K562 (cell line): Measurements from ENCODE around the gene HOMEZ. TPM values are rescaled to one million over a fixed set of nuclear protein-coding genes. Genes with fewer than 3 reads are reported as not detected.

Experiments used
- ATAC-seq: fragments of 200-7000 bp; cut with Tn5 transposase; 3 replicates; pipeline ENCODE4 v1.9.1; 2020; ENCODE audit warnings: moderate library complexity
- BruUV-seq: library from RNA; stranded (reverse); fragments of 400-500 nt; replicated peaks from 2 replicates; lab custom pipeline; 2021; lab: Mats Ljungman, UMichigan
- CTCF ChIA-PET: fragments of 300-600 bp; formaldehyde crosslinking; extraction: SDS; loops from one replicate; lab custom pipeline; 2021; ENCODE audit warnings: low intra/inter-chr PET ratio; lab: Yijun Ruan, JAX
- POLR2A ChIA-PET: fragments of 300-600, 350-650 bp; sonication (Branson Sonifier 250); formaldehyde crosslinking; extraction: SDS; loops from one replicate; lab custom pipeline; 2021; ENCODE audit warnings: antibody characterized with exemption, inconsistent platforms; lab: Yijun Ruan, JAX
- DNase-seq, 4 experiments: peaks; one replicate each; pipeline versions ENCODE4 v3.0.0 to v3.0.0-alpha.2; 2011 to 2018; ENCODE audit warnings: low spot score in 3 of 4, mixed read lengths in 3 of 4; ENCODE audit errors: extremely low read depth in 1 of 4
- FAIRE-seq: peaks from 2 replicates; lab custom pipeline; 2011; peaks lifted over from hg19 to GRCh38; lab: Jason Lieb, UNC
- H2AFZ ChIP-seq: 2 replicates; pipeline ENCODE4 v1.6.0; 2011; ENCODE audit warnings: low read depth, low read length, control low read depth, inconsistent platforms
- H3K27ac ChIP-seq: fragments of 200-600 bp; 3 replicates; pipeline ENCODE4 v1.8.0; 2011; ENCODE audit warnings: low read depth, mild to moderate bottlenecking, control low read depth, inconsistent platforms, low read length, moderate library complexity, mixed read lengths; ENCODE audit errors: extremely low read depth
- H3K27me3 ChIP-seq, 2 experiments: fragments of 300-600 bp in 1 of 2; 2 replicates in 1 of 2; 3 replicates in 1 of 2; pipeline versions ENCODE4 v1.6.0 to v1.8.0; 2011; ENCODE audit warnings: inconsistent platforms in 2 of 2, low read length in 2 of 2, mild to moderate bottlenecking in 1 of 2, mixed read lengths in 1 of 2, moderate library complexity in 1 of 2; ENCODE audit not compliant: control insufficient read depth in 2 of 2, insufficient read depth in 2 of 2
- H3K36me3 ChIP-seq: fragments of 300-600 bp; 3 replicates; pipeline ENCODE4 v1.8.0; 2011; ENCODE audit warnings: mild to moderate bottlenecking, low read length, inconsistent platforms; ENCODE audit not compliant: control insufficient read depth, insufficient read depth
- H3K4me1 ChIP-seq, 2 experiments: fragments of 200-600 bp in 1 of 2; replicated peaks in 1 of 2; 2 replicates in 1 of 2; 3 replicates in 1 of 2; pipeline versions ENCODE4 v1.5.1 to v1.8.0; 2011; ENCODE audit warnings: inconsistent platforms in 2 of 2, low read length in 2 of 2, mild to moderate bottlenecking in 1 of 2, mixed read lengths in 1 of 2, moderate library complexity in 1 of 2; ENCODE audit not compliant: control insufficient read depth in 2 of 2, insufficient read depth in 2 of 2
- H3K4me2 ChIP-seq: 2 replicates; pipeline ENCODE4 v1.6.1; 2011; ENCODE audit warnings: low read length, control low read depth, inconsistent platforms, mixed read lengths; ENCODE audit not compliant: insufficient read depth
- H3K4me3 ChIP-seq: fragments of 200-600 bp; sonication (generic), shearing (Covaris generic); 2 replicates; pipeline ENCODE4 v1.5.1; 2016; ENCODE audit warnings: control low read depth, inconsistent platforms
- H3K79me2 ChIP-seq: fragments of 200-600 bp; 3 replicates; pipeline ENCODE4 v1.8.0; 2011; ENCODE audit warnings: low read length, inconsistent platforms; ENCODE audit not compliant: control insufficient read depth, insufficient read depth
- H3K9ac ChIP-seq, 2 experiments: 2 replicates each; pipeline versions ENCODE4 v1.6.0 to v1.6.1; 2011; ENCODE audit warnings: low read depth in 2 of 2, low read length in 2 of 2, control low read depth in 1 of 2, inconsistent platforms in 1 of 2, mild to moderate bottlenecking in 1 of 2, mixed read lengths in 1 of 2; ENCODE audit not compliant: insufficient read depth in 1 of 2
- H3K9me1 ChIP-seq: one replicate; pipeline ENCODE4 v1.6.0; 2011; ENCODE audit warnings: inconsistent platforms, mild to moderate bottlenecking, low read length, moderate library complexity; ENCODE audit not compliant: control insufficient read depth, insufficient read depth
- H3K9me3 ChIP-seq: replicated peaks from 2 replicates; pipeline ENCODE4 v1.5.1; 2011; ENCODE audit warnings: low read depth, low read length, inconsistent platforms; ENCODE audit not compliant: control insufficient read depth, insufficient read depth
- H4K20me1 ChIP-seq: replicated peaks from 2 replicates; pipeline ENCODE4 v1.6.1; 2011; ENCODE audit warnings: low read length, inconsistent platforms, mixed read lengths; ENCODE audit not compliant: control insufficient read depth, insufficient read depth
- EP400 ChIP-seq: fragments of 450-650 bp; IDR thresholded peaks from 2 replicates; pipeline ENCODE4 v1.6.1; 2017; ENCODE audit warnings: antibody characterized with exemption, mild to moderate bottlenecking, moderate library complexity
- HDAC1 ChIP-seq, 2 experiments: fragments of 450-650 bp; IDR thresholded peaks; 2 replicates each; pipeline ENCODE4 v1.6.1; 2016 to 2017; ENCODE audit warnings: inconsistent platforms in 1 of 2, mild to moderate bottlenecking in 1 of 2, moderate library complexity in 1 of 2
- MLLT1 ChIP-seq, 2 experiments: fragments of 450-650 bp; IDR thresholded peaks; 2 replicates each; pipeline ENCODE4 v1.6.1; 2016
- NCOA1 ChIP-seq: fragments of 450-650 bp; IDR thresholded peaks from 2 replicates; pipeline ENCODE4 v1.6.1; 2016; ENCODE audit warnings: low read depth
- SIN3B ChIP-seq: fragments of 450-650 bp; IDR thresholded peaks from 2 replicates; pipeline ENCODE4 v1.6.1; 2017; ENCODE audit warnings: low read depth, mild to moderate bottlenecking, moderate library complexity
- TFAP4 ChIP-seq: sonication (generic); formaldehyde crosslinking; IDR thresholded peaks from 2 replicates; pipeline ENCODE4 v1.8.0; 2022; ENCODE audit warnings: missing genetic modification reagents, mild to moderate bottlenecking, moderate library complexity, borderline replicate concordance
- ZNF134 ChIP-seq: fragments of 250-450 bp; sonication (Bioruptor Pico); conservative IDR thresholded peaks from 2 replicates; pipeline ENCODE4 v1.4.0; 2020
- ZNF764 ChIP-seq: fragments of 250-450 bp; sonication (Bioruptor Pico); IDR thresholded peaks from 2 replicates; pipeline ENCODE4 v1.4.0; 2020; ENCODE audit warnings: low read depth, mild to moderate bottlenecking, moderate library complexity
- WGBS: fragments of 100-300 bp; shearing (Covaris generic); methylation state at CpG from one replicate; pipeline ENCODE4 v1.1.6; 2016; ENCODE audit warnings: low coverage, mixed read lengths; ENCODE audit not compliant: insufficient coverage; ENCODE audit errors: missing lambda C conversion rate; 5-methylcytosine and 5-hydroxymethylcytosine counted together
- in situ Hi-C: fragments of 300-500 bp; cut with MboI; formaldehyde crosslinking; loops from 4 replicates; pipeline ENCODE4 v1.15.0; 2018; ENCODE audit warnings: inconsistent platforms, mixed read lengths
- intact Hi-C: fragments of 100-400 bp; cut with micrococcal nuclease; formaldehyde crosslinking; loops from 2 replicates; pipeline ENCODE4 v1.14.2; 2022
- polyA plus RNA-seq, 8 experiments: library from polyadenylated mRNA; depleted of rRNA in 4 of 8; stranded (reverse) in 5 of 8; unstranded in 3 of 8; fragments of >200 nt; fragmentation: Nextera tagmentation in 2 of 8; fragmentation: Illumina TruSeq in 1 of 8; extraction: Ambion mirVana in 2 of 8; extraction: Trizol in 1 of 8; gene quantifications; 2 replicates each; pipeline versions ENCODE4 v1.2.1 to v1.2.3, GENCODE V29; 2011 to 2014; ENCODE audit warnings: inconsistent platforms in 1 of 8, missing spikeins in 1 of 8
- total RNA-seq, 7 experiments: library from RNA; depleted of rRNA in 6 of 7; stranded (reverse); fragments of >200 nt in 6 of 7; fragmentation: Illumina TruSeq in 2 of 7; extraction: Trizol in 2 of 7; gene quantifications; 2 replicates each; pipeline versions ENCODE4 v1.2.1 to v1.2.3, GENCODE V29; 2011 to 2021; ENCODE audit warnings: low replicate concordance in 1 of 7
- TF ChIP-seq, protein P1 (sequence below): fragments of 250-450 bp; sonication (Bioruptor Pico); IDR thresholded peaks from 2 replicates; pipeline ENCODE4 v1.4.0; 2020; ENCODE audit warnings: mild to moderate bottlenecking, moderate library complexity
- TF ChIP-seq, protein P2 (sequence below), 2 experiments: fragments of 450-650 bp; IDR thresholded peaks; 2 replicates each; pipeline ENCODE4 v1.6.1; 2018; ENCODE audit warnings: mild to moderate bottlenecking in 2 of 2, low read depth in 1 of 2; ENCODE audit not compliant: partially characterized antibody in 2 of 2

HOMEZ gene
- total and polyA plus RNA-seq, 9 of the 15 experiments (the other 6 are each of a cell fraction or from before 2014, with no cell fraction given) = 3.0 to 30.2 (median 16.9) TPM

DNA sequence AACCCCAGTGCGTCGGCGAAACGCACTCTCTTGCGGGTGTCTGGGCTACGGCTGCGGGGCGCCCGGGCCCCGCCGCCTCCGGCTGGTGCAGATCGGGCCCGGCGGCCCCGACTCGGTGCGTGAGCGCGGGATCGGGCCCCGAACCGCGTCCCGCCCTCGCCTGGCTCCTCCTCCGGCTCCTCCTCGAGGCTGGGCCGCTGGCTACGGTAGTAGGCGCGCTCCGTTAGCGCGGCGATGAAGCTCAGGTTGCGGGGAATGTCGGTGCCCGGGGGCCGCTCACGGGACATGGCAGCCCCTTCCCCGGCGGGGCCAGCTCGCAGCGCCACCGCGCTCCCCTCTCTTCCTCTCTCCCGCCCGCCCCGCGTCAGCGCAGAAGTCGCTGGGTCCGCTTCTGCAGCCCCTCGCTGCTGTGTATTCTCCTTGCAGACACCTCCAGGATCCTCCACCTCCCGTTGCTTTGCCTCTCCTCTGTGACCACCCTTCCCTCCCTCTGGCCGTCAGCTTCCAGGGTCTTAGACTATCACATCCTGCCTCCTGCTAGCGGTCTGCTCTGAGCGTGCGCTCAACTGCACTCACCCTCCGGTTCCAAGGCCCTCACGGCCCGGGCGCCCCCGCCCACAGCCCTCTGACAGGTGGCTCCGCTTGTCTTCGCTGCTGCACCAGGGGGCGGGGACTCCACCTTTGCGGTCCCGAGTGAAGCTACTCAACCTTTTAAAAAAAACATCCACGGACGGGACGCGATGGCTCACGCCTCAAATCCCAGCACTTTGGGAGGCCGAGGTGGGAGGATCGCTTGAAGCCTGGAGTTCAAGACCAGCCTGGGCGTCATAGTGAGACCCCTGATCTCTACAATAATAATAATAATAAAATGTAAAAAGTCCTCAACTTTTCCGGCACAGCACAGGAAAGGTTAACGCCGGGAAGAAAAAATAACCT is 16.6 kb upstream of the HOMEZ start, which contains the start of gene PPP1R3E:
PPP1R3E (minus strand) TSS at position 570 of the 936 bp plus-strand sequence; CDS start at position 287, 283 bp downstream.
- BruUV-seq = no TSS peak
- Histone ChIP-seq H3K4me2 (peak within 1 kb of the TSS; percentile 96), H3K36me3 (peaks cover 17% of the 10 kb centered on the region; the same call in 2 of the 3 replicates), H3K4me1 (peaks cover 24 to 35% of the 10 kb centered on the region in 2 experiments), H3K27ac (peak within 1 kb of the TSS; percentile 90), H3K4me3 (peak within 1 kb of the TSS; percentile 67), H4K20me1 (no peaks in the 10 kb centered on the region), H2AFZ (peak within 1 kb of the TSS; percentile 93), H3K79me2 (peaks cover 31% of the 10 kb centered on the region), H3K9me1 (peaks cover under 1% of the 10 kb centered on the region), H3K9me3 (no peaks in the 10 kb centered on the region), H3K27me3 (no peaks in the 10 kb centered on the region), H3K9ac (peak within 1 kb of the TSS; percentile 79 to 95)
- DNase-seq (peak; percentile 62 to 87 (median 67)), ATAC-seq (peak; percentile 68), FAIRE-seq (peak; percentile 56)
- in situ Hi-C loops (no loop called here), intact Hi-C loops (loop anchor here (5.0 kb wide), 2 partner anchors 115 to 180 kb away; no protein-coding TSS in a partner anchor)
- ChIA-PET CTCF (interaction anchor here (1.4 to 5.9 kb wide), 3 partner anchors 37 to 181 kb away, joined by 4 to 58 read pairs (median 57); no protein-coding TSS in a partner anchor), POLR2A (interaction anchor here (0.6 to 2.8 kb wide), 8 partner anchors 15 to 208 kb away, joined by 3 to 29 read pairs (median 6); partner anchors contain the start of genes ACIN1, C14orf119, HOMEZ and PABPN1)
- WGBS = 5% methylated on average over 47 of the region's 81 CpGs
- TF ChIP-seq, protein P1, sequence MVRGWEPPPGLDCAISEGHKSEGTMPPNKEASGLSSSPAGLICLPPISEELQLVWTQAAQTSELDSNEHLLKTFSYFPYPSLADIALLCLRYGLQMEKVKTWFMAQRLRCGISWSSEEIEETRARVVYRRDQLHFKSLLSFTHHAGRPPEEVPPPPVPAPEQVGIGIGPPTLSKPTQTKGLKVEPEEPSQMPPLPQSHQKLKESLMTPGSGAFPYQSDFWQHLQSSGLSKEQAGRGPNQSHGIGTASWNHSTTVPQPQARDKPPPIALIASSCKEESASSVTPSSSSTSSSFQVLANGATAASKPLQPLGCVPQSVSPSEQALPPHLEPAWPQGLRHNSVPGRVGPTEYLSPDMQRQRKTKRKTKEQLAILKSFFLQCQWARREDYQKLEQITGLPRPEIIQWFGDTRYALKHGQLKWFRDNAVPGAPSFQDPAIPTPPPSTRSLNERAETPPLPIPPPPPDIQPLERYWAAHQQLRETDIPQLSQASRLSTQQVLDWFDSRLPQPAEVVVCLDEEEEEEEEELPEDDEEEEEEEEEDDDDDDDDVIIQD = no peak
- no peak for TF ChIP-seq EP400
- TF ChIP-seq SIN3B = no peak
- no peak for TF ChIP-seq ZNF134 (CRISPR knock-in tag)
- no peak; a peak in 1 of 4 replicates for TF ChIP-seq MLLT1 (IDR thresholded peaks at IDR 0.05)
- TF ChIP-seq, protein P2, sequence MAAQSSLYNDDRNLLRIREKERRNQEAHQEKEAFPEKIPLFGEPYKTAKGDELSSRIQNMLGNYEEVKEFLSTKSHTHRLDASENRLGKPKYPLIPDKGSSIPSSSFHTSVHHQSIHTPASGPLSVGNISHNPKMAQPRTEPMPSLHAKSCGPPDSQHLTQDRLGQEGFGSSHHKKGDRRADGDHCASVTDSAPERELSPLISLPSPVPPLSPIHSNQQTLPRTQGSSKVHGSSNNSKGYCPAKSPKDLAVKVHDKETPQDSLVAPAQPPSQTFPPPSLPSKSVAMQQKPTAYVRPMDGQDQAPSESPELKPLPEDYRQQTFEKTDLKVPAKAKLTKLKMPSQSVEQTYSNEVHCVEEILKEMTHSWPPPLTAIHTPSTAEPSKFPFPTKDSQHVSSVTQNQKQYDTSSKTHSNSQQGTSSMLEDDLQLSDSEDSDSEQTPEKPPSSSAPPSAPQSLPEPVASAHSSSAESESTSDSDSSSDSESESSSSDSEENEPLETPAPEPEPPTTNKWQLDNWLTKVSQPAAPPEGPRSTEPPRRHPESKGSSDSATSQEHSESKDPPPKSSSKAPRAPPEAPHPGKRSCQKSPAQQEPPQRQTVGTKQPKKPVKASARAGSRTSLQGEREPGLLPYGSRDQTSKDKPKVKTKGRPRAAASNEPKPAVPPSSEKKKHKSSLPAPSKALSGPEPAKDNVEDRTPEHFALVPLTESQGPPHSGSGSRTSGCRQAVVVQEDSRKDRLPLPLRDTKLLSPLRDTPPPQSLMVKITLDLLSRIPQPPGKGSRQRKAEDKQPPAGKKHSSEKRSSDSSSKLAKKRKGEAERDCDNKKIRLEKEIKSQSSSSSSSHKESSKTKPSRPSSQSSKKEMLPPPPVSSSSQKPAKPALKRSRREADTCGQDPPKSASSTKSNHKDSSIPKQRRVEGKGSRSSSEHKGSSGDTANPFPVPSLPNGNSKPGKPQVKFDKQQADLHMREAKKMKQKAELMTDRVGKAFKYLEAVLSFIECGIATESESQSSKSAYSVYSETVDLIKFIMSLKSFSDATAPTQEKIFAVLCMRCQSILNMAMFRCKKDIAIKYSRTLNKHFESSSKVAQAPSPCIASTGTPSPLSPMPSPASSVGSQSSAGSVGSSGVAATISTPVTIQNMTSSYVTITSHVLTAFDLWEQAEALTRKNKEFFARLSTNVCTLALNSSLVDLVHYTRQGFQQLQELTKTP (IDR thresholded peaks at IDR 0.05; ENCODE audit: low read depth in 1 of 2, partially characterized antibody in 2 of 2) = no peak
- TF ChIP-seq ZNF764 = no peak
- TF ChIP-seq TFAP4 (CRISPR knock-in tag) = peak; percentile 71
- TF ChIP-seq HDAC1 (IDR thresholded peaks at IDR 0.05) = peak in 1 of 2 experiments; percentile 76; a peak in 2 of 4 replicates
- no peak for TF ChIP-seq NCOA1
